Omental fat pad (tissue), 4 donors: ENCODE results near the gene DHRS7B. TPM values are rescaled to one million over a fixed set of nuclear protein-coding genes. Genes with fewer than 3 reads are reported as not detected.
"Not testable (repeated sequence)": the region's sequence is repeated elsewhere in the genome, so short reads cannot be mapped to it uniquely, and the experiment has no call there.

Experiments
- ATAC-seq: fragments of 150-250 bp; one replicate; pipeline ENCODE4 v1.9.1; 2016; ENCODE audit warnings: mild to moderate bottlenecking, moderate library complexity; ENCODE audit not compliant: low FRiP score
- DNase-seq: peaks from one replicate; pipeline ENCODE4 v3.0.0-alpha.2; 2019; ENCODE audit warnings: low spot score
- CTCF ChIP-seq, 3 donors: fragments of 450-650 bp; IDR thresholded peaks; one replicate each; pipeline ENCODE4 v1.5.1; 2016 to 2017; ENCODE audit warnings: antibody characterized with exemption in 3 of 3, mild to moderate bottlenecking in 3 of 3, moderate library complexity in 2 of 3
- total RNA-seq, 4 donors: library from RNA; depleted of rRNA; stranded (reverse); fragments of >200 nt; gene quantifications; one replicate each; pipeline ENCODE4 v1.1.0, GENCODE V29; 2016

The DHRS7B gene
- total RNA-seq, 4 donors from 2014 or later = 33.6 to 55.6 (median 46.5) TPM

DNA sequence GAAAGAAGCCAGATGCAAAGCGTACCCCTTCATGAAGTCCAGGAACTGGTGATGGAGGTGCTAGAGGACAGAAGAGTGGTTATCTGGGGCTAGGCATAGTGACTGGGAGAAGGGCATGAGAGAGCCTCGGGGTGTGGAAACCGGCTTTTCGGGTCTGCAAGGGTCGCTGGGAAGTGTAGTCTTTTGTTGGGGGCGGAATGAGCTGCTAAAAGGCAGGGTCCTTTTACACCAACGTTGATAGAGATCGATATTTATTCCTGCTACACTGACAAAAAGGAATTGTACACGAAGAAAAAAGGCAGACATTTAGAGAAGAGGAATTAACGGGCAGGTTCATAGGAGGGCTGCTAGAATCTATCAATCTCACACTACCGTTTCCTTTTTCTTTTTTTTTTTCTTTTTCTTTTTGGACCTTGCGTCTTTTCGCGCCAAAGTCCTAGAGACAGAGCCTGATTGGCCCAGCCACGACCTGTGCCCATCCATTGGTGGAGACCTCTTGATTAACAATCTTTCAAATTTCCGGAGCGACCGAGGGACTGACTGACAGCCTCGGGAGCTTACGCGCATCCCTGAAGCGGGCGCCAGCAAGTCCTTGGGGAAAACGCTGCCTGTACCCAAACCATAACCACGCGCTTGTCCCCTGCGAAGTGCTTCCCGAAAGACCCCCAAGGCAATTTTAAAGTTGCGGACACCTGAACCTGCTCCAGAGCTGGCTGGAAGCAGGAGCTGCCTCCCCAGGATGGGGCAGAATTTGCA, 27.7 kb upstream of the DHRS7B start:
- ATAC-seq (peak; percentile 77), DNase-seq (no peak)
- no peak for TF ChIP-seq CTCF (IDR thresholded peaks at IDR 0.05)

DNA sequence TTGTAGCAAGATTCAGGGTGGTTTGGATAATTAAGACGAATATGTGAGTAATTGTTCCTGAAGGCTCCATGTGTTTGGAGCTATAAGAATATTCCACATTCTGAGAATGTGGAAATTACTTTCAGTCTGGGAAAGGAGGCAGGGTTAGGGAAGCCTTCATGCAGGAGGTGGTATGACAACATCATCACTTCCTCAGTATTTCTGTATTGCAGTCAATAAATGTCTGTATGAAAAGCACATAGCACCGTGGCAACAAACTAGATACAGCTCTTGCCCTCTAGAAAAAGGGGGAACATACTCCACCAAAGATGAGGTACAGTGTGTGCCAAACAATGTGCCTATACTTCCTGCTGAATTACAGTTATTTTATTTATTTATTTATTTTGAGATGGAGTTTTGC, 26.1 kb upstream of the DHRS7B start:
- TF ChIP-seq CTCF (IDR thresholded peaks at IDR 0.05) = no peak
- no peak for ATAC-seq

GRCh38 chr17:21104608-21105007, 22.2 kb upstream of the DHRS7B start:
- no peak for TF ChIP-seq CTCF (IDR thresholded peaks at IDR 0.05)
- DNase-seq (no peak), ATAC-seq (no peak)

More for the DNA sequence above, 26.1 kb upstream of the DHRS7B start:
- DNase-seq = no peak

DNA sequence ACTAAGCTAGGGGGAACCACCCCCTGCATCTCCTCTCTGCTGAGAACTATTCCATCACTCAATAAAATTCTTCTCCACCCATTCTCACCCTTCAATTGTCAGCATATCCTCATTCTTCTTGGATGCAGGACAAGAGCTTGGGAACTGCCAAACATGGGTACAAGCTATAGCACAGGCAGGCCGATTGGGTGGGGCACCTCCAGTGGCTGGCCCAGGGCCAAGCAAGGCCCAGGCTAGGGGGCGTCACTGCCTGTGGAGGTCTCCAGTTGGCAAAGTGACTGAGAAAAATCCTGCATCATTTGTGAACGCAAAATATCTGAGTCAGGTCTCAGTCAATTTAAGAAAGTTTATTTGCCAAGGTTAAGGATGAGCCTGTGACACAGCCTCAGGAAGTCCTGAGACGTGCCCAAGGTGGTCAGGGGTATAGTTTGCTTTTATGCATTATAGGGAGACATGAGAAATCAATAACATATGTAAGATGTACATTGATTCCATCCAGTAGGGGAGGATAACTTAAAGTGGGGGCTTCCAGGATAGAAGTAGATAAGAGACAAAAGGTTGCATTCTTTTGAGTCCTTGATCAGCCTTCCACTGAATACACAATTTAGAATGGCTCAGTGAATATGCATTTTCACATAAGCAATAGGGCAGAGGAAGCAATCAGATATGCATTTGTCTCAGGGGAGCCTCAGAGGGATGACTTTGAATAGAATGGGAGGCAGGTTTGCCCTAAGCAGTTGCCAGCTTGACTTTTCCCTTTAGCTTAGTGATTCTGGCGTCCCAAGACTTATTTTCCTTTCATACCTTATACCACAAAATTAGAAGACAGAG, 21.5 kb upstream of the DHRS7B start:
- DNase-seq (no peak), ATAC-seq (no peak)
- no peak for TF ChIP-seq CTCF (IDR thresholded peaks at IDR 0.05)

GRCh38 chr17:21106316-21106715, 20.4 kb upstream of the DHRS7B start:
- ATAC-seq (no peak), DNase-seq (no peak)
- TF ChIP-seq CTCF (IDR thresholded peaks at IDR 0.05) = no peak

DNA sequence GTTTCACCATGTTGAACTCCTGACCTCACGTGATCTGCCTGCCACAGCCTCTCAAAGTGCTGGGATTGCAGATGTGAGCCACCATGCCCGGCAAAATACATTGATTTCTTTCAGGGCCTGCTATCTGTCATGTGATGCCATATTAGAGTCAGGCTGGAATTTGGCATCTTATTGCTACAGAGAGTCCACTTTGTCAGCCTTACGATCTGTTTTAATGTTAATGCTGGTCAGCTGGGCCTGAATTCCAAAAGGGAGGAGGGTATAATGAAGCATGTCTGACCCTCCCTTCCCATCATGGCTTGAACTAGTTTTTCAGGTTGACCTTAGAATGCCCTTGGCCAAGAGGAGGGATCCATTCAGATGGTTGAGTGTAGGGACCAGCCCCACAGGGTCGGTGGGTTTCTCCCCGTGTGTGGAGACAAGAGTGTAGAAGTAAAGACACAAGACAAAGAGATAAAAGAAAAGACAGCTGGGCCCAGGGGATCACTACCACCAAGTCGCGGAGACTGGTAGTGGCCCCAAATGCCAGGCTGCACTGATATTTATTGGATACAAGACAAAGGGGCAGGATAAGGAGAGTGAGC, 19.6 kb upstream of the DHRS7B start:
- not testable (repeated sequence) for ATAC-seq, DNase-seq

DNA sequence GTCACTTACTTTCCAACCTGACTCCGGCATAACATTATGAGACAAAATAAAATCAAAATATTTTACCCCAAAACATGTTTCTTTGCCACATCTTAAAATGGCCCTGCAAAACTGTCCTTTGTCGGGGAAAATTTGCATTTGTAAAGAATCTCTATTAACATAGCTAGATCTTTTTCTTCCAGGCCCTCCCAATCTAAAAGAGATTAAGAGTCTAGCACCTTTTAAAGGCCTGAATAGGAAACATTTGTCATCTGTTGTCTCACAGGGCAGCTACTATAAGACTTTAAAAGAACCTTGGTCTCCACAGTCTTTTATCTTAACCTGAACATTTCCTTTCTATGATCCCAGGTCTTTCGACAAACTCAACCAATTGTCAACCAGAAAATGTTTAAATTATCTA, 18.1 kb upstream of the DHRS7B start:
- no peak for DNase-seq
- TF ChIP-seq CTCF (IDR thresholded peaks at IDR 0.05) = no peak
- no peak for ATAC-seq
